Astrocyte (in vitro differentiated cells and primary cell): ENCODE results near the gene UBE2J2.
A peak's percentile ranks its signal among the peaks of the same experiment; 100 is the strongest.

ENCODE experiments used
- CTCF ChIP-seq: IDR thresholded peaks from 2 replicates; pipeline ENCODE4 v1.5.1; 2011; ENCODE audit warnings: low read depth, mild to moderate bottlenecking, inconsistent platforms, low read length, moderate library complexity; ENCODE audit not compliant: insufficient read depth
- EZH2 ChIP-seq: IDR thresholded peaks from 2 replicates; pipeline ENCODE4 v1.6.1; 2012; ENCODE audit warnings: mild to moderate bottlenecking, low read length, inconsistent platforms; ENCODE audit not compliant: insufficient read depth

- TF ChIP-seq EZH2 (peak; percentile 64), CTCF (no peak)
These were observed 26.9 kb downstream of the UBE2J2 start, which contains the start of gene C1QTNF12 for GRCh38 chr1:1246577-1247340.
